Ascending aorta (tissue), 2 donors: Measurements from ENCODE around the gene MAGI1. TPM values are rescaled to one million over a fixed set of nuclear protein-coding genes. Genes with fewer than 3 reads are reported as not detected.
"Not testable (repeated sequence)": the region's sequence is repeated elsewhere in the genome, so short reads cannot be mapped to it uniquely, and the experiment has no call there.

Experiments used
- DNase-seq, 2 donors: peaks; one replicate each; pipeline ENCODE4 v3.0.0-alpha.2; 2019; ENCODE audit warnings: low spot score in 2 of 2
- H3K27ac ChIP-seq, 2 donors: fragments of 200-600 bp; sonication (generic); one replicate each; pipeline ENCODE4 v1.5.1; 2016 to 2017; ENCODE audit warnings: mild to moderate bottlenecking in 1 of 2
- H3K27me3 ChIP-seq: fragments of 200-600 bp; sonication (generic); one replicate; pipeline ENCODE4 v1.5.1; 2017
- H3K36me3 ChIP-seq, 2 donors: fragments of 200-600 bp; sonication (generic); one replicate each; pipeline ENCODE4 v1.5.1; 2016
- H3K4me1 ChIP-seq, 2 donors: fragments of 200-600 bp; sonication (generic); one replicate each; pipeline ENCODE4 v1.5.1; 2016 to 2017; ENCODE audit warnings: mild to moderate bottlenecking in 1 of 2
- H3K4me3 ChIP-seq, 2 donors: fragments of 200-600 bp; sonication (generic); one replicate each; pipeline ENCODE4 v1.5.1; 2016 to 2017; ENCODE audit warnings: mild to moderate bottlenecking in 1 of 2
- H3K9me3 ChIP-seq, 2 donors: fragments of 200-600 bp; sonication (generic); one replicate each; pipeline ENCODE4 v1.5.1; 2016
- CTCF ChIP-seq, 3 experiments: fragments of 200-600 bp in 2 of 3; fragments of 450-650 bp in 1 of 3; sonication (generic) in 2 of 3; IDR thresholded peaks; one replicate each; pipeline ENCODE4 v1.5.1; 2016 to 2019; ENCODE audit warnings: antibody characterized with exemption in 3 of 3, mild to moderate bottlenecking in 1 of 3, moderate library complexity in 1 of 3
- intact Hi-C: fragments of 100-400 bp; cut with DNase I; formaldehyde crosslinking; loops from one replicate; pipeline ENCODE4 v1.15.1; 2023
- total RNA-seq: library from RNA; depleted of rRNA; stranded (reverse); fragments of >200 nt; gene quantifications from one replicate; pipeline ENCODE4 v1.1.0, GENCODE V29; 2016

MAGI1 gene
- total RNA-seq, 1 donor from 2014 or later = 28.4 TPM

- no peaks in the 10 kb centered on the region for H3K27me3 ChIP-seq
- H3K4me1 ChIP-seq = peaks cover 0 to 12% of the 10 kb centered on the region in 2 donors
- intact Hi-C loops = no loop called here
- no peaks in the 10 kb centered on the region for H3K36me3 ChIP-seq
- no peak for DNase-seq
- TF ChIP-seq CTCF (IDR thresholded peaks at IDR 0.05) = no peak
- no peaks in the 10 kb centered on the region for H3K9me3 ChIP-seq
- no peak overlapping the region for H3K27ac ChIP-seq
- H3K4me3 ChIP-seq = no peak overlapping the region
Measured at GRCh38 chr3:65531499-65531898, 507.2 kb downstream of the MAGI1 start.

GRCh38 chr3:65526656-65527055 is 512.1 kb downstream of the MAGI1 start:
- no peaks in the 10 kb centered on the region for H3K4me1 ChIP-seq
- H3K27me3 ChIP-seq = no peaks in the 10 kb centered on the region
- TF ChIP-seq CTCF (IDR thresholded peaks at IDR 0.05) = no peak
- H3K4me3 ChIP-seq = no peak overlapping the region
- no peak overlapping the region for H3K27ac ChIP-seq
- intact Hi-C loops = no loop called here
- DNase-seq = no peak
- no peaks in the 10 kb centered on the region for H3K36me3 ChIP-seq
- no peaks in the 10 kb centered on the region for H3K9me3 ChIP-seq

- intact Hi-C loops = no loop called here
- no peaks in the 10 kb centered on the region for H3K27me3 ChIP-seq
Measured at GRCh38 chr3:65524584-65524983, 514.1 kb downstream of the MAGI1 start.

GRCh38 chr3:65523878-65524277 is 514.8 kb downstream of the MAGI1 start:
- Histone ChIP-seq H3K27ac (no peak overlapping the region), H3K27me3 (no peaks in the 10 kb centered on the region), H3K4me1 (no peaks in the 10 kb centered on the region), H3K4me3 (no peak overlapping the region), H3K9me3 (no peaks in the 10 kb centered on the region), H3K36me3 (no peaks in the 10 kb centered on the region)
- no peak for DNase-seq
- intact Hi-C loops = no loop called here
- no peak for TF ChIP-seq CTCF (IDR thresholded peaks at IDR 0.05)

More at GRCh38 chr3:65524584-65524983, 514.1 kb downstream of the MAGI1 start:
- DNase-seq = no peak
- Histone ChIP-seq H3K27ac (no peak overlapping the region), H3K36me3 (no peaks in the 10 kb centered on the region), H3K9me3 (no peaks in the 10 kb centered on the region), H3K4me1 (no peaks in the 10 kb centered on the region), H3K4me3 (no peak overlapping the region)
- no peak for TF ChIP-seq CTCF (IDR thresholded peaks at IDR 0.05)

- H3K4me3 ChIP-seq = no peak overlapping the region
- H3K27ac ChIP-seq = no peak overlapping the region
- intact Hi-C loops = no loop called here
- no peak for TF ChIP-seq CTCF (IDR thresholded peaks at IDR 0.05)
- no peaks in the 10 kb centered on the region for H3K4me1 ChIP-seq
- DNase-seq = no peak
- H3K27me3 ChIP-seq = no peaks in the 10 kb centered on the region
- no peaks in the 10 kb centered on the region for H3K36me3 ChIP-seq
- H3K9me3 ChIP-seq = no peaks in the 10 kb centered on the region
Measured at GRCh38 chr3:65521032-65521431, 517.7 kb downstream of the MAGI1 start.

GRCh38 chr3:65516998-65517397 is 521.7 kb downstream of the MAGI1 start:
- H3K4me1 ChIP-seq = no peaks in the 10 kb centered on the region
- no peak for TF ChIP-seq CTCF (IDR thresholded peaks at IDR 0.05)
- no peaks in the 10 kb centered on the region for H3K36me3 ChIP-seq
- H3K4me3 ChIP-seq = no peak overlapping the region
- H3K27ac ChIP-seq = no peak overlapping the region
- H3K27me3 ChIP-seq = no peaks in the 10 kb centered on the region
- no peak for DNase-seq
- intact Hi-C loops = no loop called here
- no peaks in the 10 kb centered on the region for H3K9me3 ChIP-seq

- H3K36me3 ChIP-seq, H3K9me3 ChIP-seq, intact Hi-C loops, H3K27ac ChIP-seq, DNase-seq, H3K4me1 ChIP-seq, H3K4me3 ChIP-seq, H3K27me3 ChIP-seq: not testable (repeated sequence)
Measured at GRCh38 chr3:65514317-65514716, 524.4 kb downstream of the MAGI1 start.

- H3K27ac ChIP-seq, H3K36me3 ChIP-seq, H3K9me3 ChIP-seq, H3K4me1 ChIP-seq, DNase-seq, H3K27me3 ChIP-seq, intact Hi-C loops: not testable (repeated sequence)
- peak overlapping the region; percentile 23 to 40 for H3K4me3 ChIP-seq
Measured at GRCh38 chr3:65509423-65509794, 529.3 kb downstream of the MAGI1 start.
